Stomach (tissue), 4 donors: ENCODE data around the gene FMN1.

Experiments used
- CTCF ChIP-seq, 7 experiments: fragments of 450-650 bp in 4 of 7; fragments of 200-600 bp in 3 of 7; sonication (generic) in 3 of 7; IDR thresholded peaks; one replicate each; pipeline ENCODE4 v1.5.1; 2016 to 2019; ENCODE audit warnings: antibody characterized with exemption in 7 of 7, control low read depth in 2 of 7, mild to moderate bottlenecking in 1 of 7
- EP300 ChIP-seq: sonication (generic); formaldehyde crosslinking; IDR thresholded peaks from one replicate; pipeline ENCODE4 v1.6.1; 2017; ENCODE audit warnings: antibody characterized with exemption
- POLR2A ChIP-seq, 4 donors: fragments of 450-650 bp; IDR thresholded peaks; one replicate each; pipeline ENCODE4 v1.6.1; 2016; ENCODE audit warnings: antibody characterized with exemption in 4 of 4, control low read depth in 2 of 4, mild to moderate bottlenecking in 1 of 4, moderate library complexity in 1 of 4
- POLR2AphosphoS5 ChIP-seq, 3 donors: sonication (generic); formaldehyde crosslinking; IDR thresholded peaks; one replicate each; pipeline ENCODE4 v1.6.1; 2016; ENCODE audit warnings: antibody characterized with exemption in 3 of 3

GRCh38 chr15:33101036-33101435 is 93.5 kb downstream of the FMN1 start:
- TF ChIP-seq POLR2A (IDR thresholded peaks at IDR 0.05) (no peak), EP300 (no peak), CTCF (IDR thresholded peaks at IDR 0.05) (no peak), POLR2AphosphoS5 (IDR thresholded peaks at IDR 0.05) (no peak)
